ENCODE measurements around the gene MINDY1.
A peak's percentile ranks its signal among the peaks of the same experiment; 100 is the strongest.

- TF ChIP-seq CTCF (IDR thresholded peaks at IDR 0.05; ENCODE audit: insufficient read depth, low read depth, low read length) (peak; percentile 26), EZH2 (IDR thresholded peaks at IDR 0.05; ENCODE audit: insufficient read depth, low read length) (no peak)
These were observed 41.9 kb upstream of the MINDY1 start for GRCh38 chr1:151048645-151049032.
